HCT116 (cell line): ENCODE results near the gene ORC3. TPM values are rescaled to one million over a fixed set of nuclear protein-coding genes. Genes with fewer than 3 reads are reported as not detected.

Experiments used
- ATAC-seq: fragments of 200-7000 bp; cut with Tn5 transposase; 2 replicates; pipeline ENCODE4 v1.9.1; 2020; ENCODE audit warnings: mild to moderate bottlenecking, moderate library complexity
- BruUV-seq: library from RNA; stranded (reverse); fragments of 400-500 nt; replicated peaks from 2 replicates; lab custom pipeline; 2021; lab: Mats Ljungman, UMichigan
- CTCF ChIA-PET: fragments of 300-600 bp; sonication (Branson Sonifier 250); formaldehyde crosslinking; loops from one replicate; lab custom pipeline; 2021; ENCODE audit warnings: antibody characterized with exemption; lab: Charles Lee
- POLR2A ChIA-PET: fragments of 300-600, 350-600 bp; sonication (Branson Sonifier 250); formaldehyde crosslinking; loops from one replicate; lab custom pipeline; 2021; ENCODE audit warnings: antibody characterized with exemption; lab: Charles Lee
- RAD21 ChIA-PET, 2 experiments: fragments of 300-600 bp; sonication (Branson Sonifier 250); formaldehyde crosslinking; loops; one replicate each; lab custom pipeline; 2023; ENCODE audit warnings: low total read pairs in 2 of 2; ENCODE audit not compliant: uncharacterized antibody in 2 of 2, unreplicated experiment in 2 of 2, low non-redundant PET in 1 of 2; lab: Charles Lee
- DNase-seq: peaks from one replicate; pipeline ENCODE4 v3.0.0-alpha.2; 2010; ENCODE audit warnings: low read depth, low spot score
- H2AFZ ChIP-seq: fragments of 200-600 bp; shearing (Covaris generic), sonication (generic); 2 replicates; pipeline ENCODE4 v1.6.1; 2017; ENCODE audit warnings: low read depth, mixed run types, mixed read lengths, antibody characterized with exemption, low read length; ENCODE audit not compliant: poor library complexity, severe bottlenecking
- H3K27ac ChIP-seq: 2 replicates; pipeline ENCODE4 v1.5.1; 2012; ENCODE audit warnings: low read depth, low read length
- H3K27me3 ChIP-seq: fragments of 200-600 bp; sonication (generic); 2 replicates; pipeline ENCODE4 v1.6.1; 2016; ENCODE audit warnings: mixed run types, low read length, mixed read lengths; ENCODE audit not compliant: insufficient read depth
- H3K36me3 ChIP-seq, 2 experiments: fragments of 200-500 bp in 1 of 2; fragments of 200-600 bp in 1 of 2; sonication (Bioruptor generic) in 1 of 2; sonication (generic) in 1 of 2; 2 replicates each; pipeline versions ENCODE4 v1.5.1 to v1.6.1; 2014 to 2016; ENCODE audit warnings: low read length in 2 of 2, inconsistent platforms in 1 of 2, mixed read lengths in 1 of 2, mixed run types in 1 of 2; ENCODE audit not compliant: insufficient read depth in 2 of 2, control insufficient read depth in 1 of 2
- H3K4me1 ChIP-seq, 2 experiments: fragments of 200-600 bp in 1 of 2; sonication (generic) in 1 of 2; 2 replicates each; pipeline versions ENCODE4 v1.5.1 to v1.6.1; 2012 to 2017; ENCODE audit warnings: low read length in 2 of 2, inconsistent platforms in 1 of 2, mild to moderate bottlenecking in 1 of 2, mixed read lengths in 1 of 2, mixed run types in 1 of 2, moderate library complexity in 1 of 2; ENCODE audit not compliant: insufficient read depth in 2 of 2, control insufficient read depth in 1 of 2
- H3K4me2 ChIP-seq: fragments of 200-600 bp; sonication (generic); 2 replicates; pipeline ENCODE4 v1.6.1; 2017; ENCODE audit warnings: mixed run types, low read length, mixed read lengths
- H3K4me3 ChIP-seq, 2 experiments: fragments of 200-600 bp in 1 of 2; sonication (generic) in 1 of 2; replicated peaks in 1 of 2; 2 replicates each; pipeline ENCODE4 v1.5.1; 2011 to 2016; ENCODE audit warnings: low read length in 2 of 2, control low read depth in 1 of 2, low read depth in 1 of 2, mild to moderate bottlenecking in 1 of 2, mixed read lengths in 1 of 2, mixed run types in 1 of 2
- H3K79me2 ChIP-seq: fragments of 200-600 bp; sonication (generic); 2 replicates; pipeline ENCODE4 v1.6.1; 2017; ENCODE audit warnings: mild to moderate bottlenecking, mixed run types, low read length, moderate library complexity, mixed read lengths; ENCODE audit not compliant: insufficient read depth
- H3K9ac ChIP-seq: fragments of 200-600 bp; sonication (generic); 2 replicates; pipeline ENCODE4 v1.6.1; 2016; ENCODE audit warnings: low read length, mixed read lengths
- H3K9me2 ChIP-seq: fragments of 200-600 bp; sonication (generic), shearing (Covaris generic); 2 replicates; pipeline ENCODE4 v1.6.1; 2017; ENCODE audit warnings: mixed run types, mild to moderate bottlenecking, moderate library complexity; ENCODE audit not compliant: insufficient read depth
- H3K9me3 ChIP-seq, 2 experiments: fragments of 200-500 bp in 1 of 2; fragments of 200-600 bp in 1 of 2; sonication (Bioruptor generic) in 1 of 2; sonication (generic) in 1 of 2; 2 replicates each; pipeline ENCODE4 v1.6.1; 2014 to 2017; ENCODE audit warnings: low read length in 2 of 2, mixed read lengths in 2 of 2, inconsistent platforms in 1 of 2, low read depth in 1 of 2, mild to moderate bottlenecking in 1 of 2, mixed run types in 1 of 2, moderate library complexity in 1 of 2; ENCODE audit not compliant: control insufficient read depth in 1 of 2, insufficient read depth in 1 of 2
- H4K20me1 ChIP-seq: fragments of 200-600 bp; sonication (generic), shearing (Covaris generic); 2 replicates; pipeline ENCODE4 v1.6.1; 2017; ENCODE audit warnings: mixed run types, mild to moderate bottlenecking, moderate library complexity; ENCODE audit not compliant: insufficient read depth
- ATF3 ChIP-seq: IDR thresholded peaks from 2 replicates; pipeline ENCODE4 v1.6.1; 2012
- CBX3 ChIP-seq: IDR thresholded peaks from 2 replicates; pipeline ENCODE4 v1.6.1; 2012; ENCODE audit warnings: low read depth
- CEBPB ChIP-seq: IDR thresholded peaks from 2 replicates; pipeline ENCODE4 v1.6.1; 2012; ENCODE audit warnings: low read depth
- EGR1 ChIP-seq: IDR thresholded peaks from 2 replicates; pipeline ENCODE4 v1.6.1; 2012; ENCODE audit warnings: low read depth
- EZH2 ChIP-seq: fragments of 200-600 bp; sonication (generic); IDR thresholded peaks from 2 replicates; pipeline ENCODE4 v1.6.1; 2017; ENCODE audit warnings: antibody characterized with exemption, mixed run types
- EZH2phosphoT487 ChIP-seq: fragments of 200-600 bp; IDR thresholded peaks from 2 replicates; pipeline ENCODE4 v1.6.1; 2018; ENCODE audit warnings: antibody characterized with exemption, borderline replicate concordance
- FOSL1 ChIP-seq: IDR thresholded peaks from 2 replicates; pipeline ENCODE4 v1.6.1; 2012; ENCODE audit warnings: low read depth
- JUND ChIP-seq: IDR thresholded peaks from 2 replicates; pipeline ENCODE4 v1.6.1; 2012
- MAX ChIP-seq: IDR thresholded peaks from 2 replicates; pipeline ENCODE4 v1.6.1; 2012
- POLR2A ChIP-seq: IDR thresholded peaks from 2 replicates; pipeline ENCODE4 v1.7.0; 2011; ENCODE audit warnings: borderline replicate concordance; ENCODE audit not compliant: insufficient read depth, insufficient read length; ENCODE audit errors: extremely low read depth
- POLR2AphosphoS5 ChIP-seq: IDR thresholded peaks from 2 replicates; pipeline ENCODE4 v1.6.1; 2011; ENCODE audit warnings: mild to moderate bottlenecking, low read depth, low read length, moderate library complexity
- RAD21 ChIP-seq: IDR thresholded peaks from 2 replicates; pipeline ENCODE4 v1.6.1; 2012; ENCODE audit warnings: low read depth, mild to moderate bottlenecking
- REST ChIP-seq: IDR thresholded peaks from 2 replicates; pipeline ENCODE4 v1.6.1; 2012; ENCODE audit warnings: low read depth
- SIN3A ChIP-seq: IDR thresholded peaks from 2 replicates; pipeline ENCODE4 v1.6.1; 2012; ENCODE audit warnings: low read depth
- SRF ChIP-seq: IDR thresholded peaks from 2 replicates; pipeline ENCODE4 v1.6.1; 2012; ENCODE audit warnings: low read depth
- TCF7L2 ChIP-seq: IDR thresholded peaks from 2 replicates; pipeline ENCODE4 v1.7.0; 2011; ENCODE audit warnings: borderline replicate concordance, inconsistent platforms; ENCODE audit not compliant: insufficient read depth, insufficient read length; ENCODE audit errors: extremely low read depth
- YY1 ChIP-seq: IDR thresholded peaks from 2 replicates; pipeline ENCODE4 v1.6.1; 2011; ENCODE audit warnings: low read length, low read depth, moderate library complexity, mild to moderate bottlenecking; ENCODE audit not compliant: insufficient replicate concordance; ENCODE audit errors: extremely low read depth
- ZBTB33 ChIP-seq: IDR thresholded peaks from 2 replicates; pipeline ENCODE4 v1.6.1; 2011; ENCODE audit warnings: mild to moderate bottlenecking, low read length, moderate library complexity; ENCODE audit not compliant: insufficient replicate concordance; ENCODE audit errors: extremely low read depth
- ZFX ChIP-seq: fragments of 450-650 bp; IDR thresholded peaks from 2 replicates; pipeline ENCODE4 v1.6.1; 2017
- ZNF274 ChIP-seq: fragments of 200-500 bp; sonication (Bioruptor generic); IDR thresholded peaks from 2 replicates; pipeline ENCODE4 v1.6.1; 2014; ENCODE audit warnings: mild to moderate bottlenecking, low read depth, low read length, inconsistent platforms
- intact Hi-C: fragments of 100-400 bp; cut with micrococcal nuclease; formaldehyde crosslinking; loops from 2 replicates; pipeline ENCODE4 v1.10.0; 2022
- total RNA-seq: library from RNA; stranded (reverse); gene quantifications from one replicate; pipeline ENCODE4 v1.2.1, GENCODE V29; 2021; ENCODE audit not compliant: unreplicated experiment

ORC3 gene
- total RNA-seq, 1 experiment from 2014 or later = 34.2 TPM

GRCh38 chr6:87683890-87684289, 94.0 kb downstream of the ORC3 start:
- H4K20me1 ChIP-seq = peaks cover 16% of the 10 kb centered on the region

More at GRCh38 chr6:87683890-87684289, 94.0 kb downstream of the ORC3 start:
- Histone ChIP-seq H3K27ac (no peak overlapping the region), H3K4me3 (no peak overlapping the region), H3K27me3 (no peaks in the 10 kb centered on the region), H3K4me1 (no peaks in the 10 kb centered on the region), H3K9me3 (no peaks in the 10 kb centered on the region), H3K36me3 (peaks cover 0 to 5% of the 10 kb centered on the region in 2 experiments; a peak in 2 of 4 replicates), H3K9ac (no peak overlapping the region), H2AFZ (no peak overlapping the region), H3K4me2 (no peak overlapping the region), H3K9me2 (no peaks in the 10 kb centered on the region), H3K79me2 (peaks cover 97% of the 10 kb centered on the region)
- POLR2A ChIA-PET = no interaction called here
- no TSS peak for BruUV-seq
- no peak for TF ChIP-seq MAX
- TF ChIP-seq ZBTB33 = no peak
- no peak for TF ChIP-seq FOSL1
- TF ChIP-seq ATF3 = no peak
- no peak for TF ChIP-seq CEBPB
- no peak for TF ChIP-seq ZNF274
- no peak for TF ChIP-seq CBX3
- no peak for TF ChIP-seq ZFX
- no peak for TF ChIP-seq RAD21
- TF ChIP-seq POLR2A = no peak
- TF ChIP-seq YY1 = no peak
- TF ChIP-seq EZH2 = no peak
- no peak for TF ChIP-seq SRF
- no peak for TF ChIP-seq POLR2AphosphoS5
- no peak for TF ChIP-seq TCF7L2
- no peak for TF ChIP-seq SIN3A
- no peak for TF ChIP-seq EZH2phosphoT487
- no peak for TF ChIP-seq JUND
- no peak for TF ChIP-seq REST
- TF ChIP-seq EGR1 = no peak
- RAD21 ChIA-PET = no interaction called here
- intact Hi-C loops = no loop called here
- DNase-seq (no peak), ATAC-seq (no peak)
- CTCF ChIA-PET = no interaction called here
